Lung (tissue), 12 donors: ENCODE results near the gene VPS33A. TPM values are rescaled to one million over a fixed set of nuclear protein-coding genes. Genes with fewer than 3 reads are reported as not detected.

Experiments used
- ATAC-seq: fragments of 200-7000 bp; cut with Tn5 transposase; one replicate; pipeline ENCODE4 v1.9.1; 2020; ENCODE audit warnings: moderate number of reproducible peaks; ENCODE audit not compliant: insufficient read depth, low FRiP score
- DNase-seq, 3 donors: peaks; one replicate each; pipeline ENCODE4 v3.0.0-alpha.2; 2013 to 2017
- H3K27ac ChIP-seq, 2 donors: one replicate each; pipeline ENCODE4 v1.5.1; 2013; ENCODE audit warnings: mild to moderate bottlenecking in 2 of 2, moderate library complexity in 2 of 2, control low read depth in 1 of 2, inconsistent platforms in 1 of 2, low read depth in 1 of 2, low read length in 1 of 2
- H3K27me3 ChIP-seq, 3 donors: one replicate each; pipeline ENCODE4 v1.5.1; 2013; ENCODE audit warnings: low read length in 2 of 3; ENCODE audit not compliant: control insufficient read depth in 3 of 3, insufficient read depth in 3 of 3
- H3K36me3 ChIP-seq, 4 donors: one replicate each; pipeline ENCODE4 v1.5.1; 2013; ENCODE audit warnings: low read length in 4 of 4, mild to moderate bottlenecking in 1 of 4, moderate library complexity in 1 of 4; ENCODE audit not compliant: control insufficient read depth in 4 of 4, insufficient read depth in 4 of 4
- H3K4me1 ChIP-seq, 5 donors: one replicate each; pipeline ENCODE4 v1.5.1; 2013; ENCODE audit warnings: low read length in 5 of 5, mild to moderate bottlenecking in 2 of 5, moderate library complexity in 1 of 5; ENCODE audit not compliant: control insufficient read depth in 5 of 5, insufficient read depth in 5 of 5
- H3K4me3 ChIP-seq: one replicate; pipeline ENCODE4 v1.5.1; 2013; ENCODE audit warnings: mild to moderate bottlenecking, control low read depth, moderate library complexity
- H3K9ac ChIP-seq, 2 donors: one replicate each; pipeline ENCODE4 v1.5.1; 2013; ENCODE audit warnings: low read length in 2 of 2, control low read depth in 1 of 2; ENCODE audit not compliant: insufficient read depth in 1 of 2
- H3K9me3 ChIP-seq, 4 donors: one replicate each; pipeline ENCODE4 v1.5.1; 2013; ENCODE audit warnings: low read length in 3 of 4, mild to moderate bottlenecking in 1 of 4, moderate library complexity in 1 of 4; ENCODE audit not compliant: control insufficient read depth in 4 of 4, insufficient read depth in 3 of 4
- CTCF ChIP-seq: IDR thresholded peaks from 2 replicates; pipeline ENCODE4 v1.5.1; 2012; ENCODE audit warnings: mild to moderate bottlenecking; ENCODE audit errors: control extremely low read depth, extremely low read depth
- WGBS, 2 donors: extraction: QIAGEN DNeasy Blood & Tissue Kit; methylation state at CpG; one replicate each; pipeline ENCODE4 v1.1.7; 2013; 5-methylcytosine and 5-hydroxymethylcytosine counted together
- polyA plus RNA-seq, 2 donors: library from polyadenylated mRNA; stranded (reverse); fragments of 200-250 nt; gene quantifications; one replicate each; pipeline ENCODE4 v1.2.1, GENCODE V29; 2013
- total RNA-seq, 2 donors: library from RNA; depleted of rRNA in 1 of 2; stranded (reverse); fragments of >200 nt in 1 of 2; gene quantifications; one replicate each; pipeline ENCODE4 v1.2.1, GENCODE V29; 2014 to 2021
- donor health status: control.
- donor health status: control.
- donor health status: Bipolar disorder and iron deficiency.
- donor health status: healthy.
- donor health status: DM: yes; HTN: yes; CAD: no.

Gene VPS33A
- total and polyA plus RNA-seq, 4 donors, result 8.1 to 17.6 (median 15.4) TPM

- H3K9ac ChIP-seq, result no peak overlapping the region
- TF ChIP-seq CTCF, result no peak
- no peak for DNase-seq
- H3K27ac ChIP-seq, result no peak overlapping the region
- WGBS, 2 donors, result 92% methylated on average over 3 of the region's 3 CpGs
- H3K4me3 ChIP-seq, result no peak overlapping the region
- H3K9me3 ChIP-seq, result no peaks in the 10 kb centered on the region
- peaks cover 7 to 26% (median 9%) of the 10 kb centered on the region in 4 donors for H3K36me3 ChIP-seq
- no peaks in the 10 kb centered on the region for H3K4me1 ChIP-seq
- H3K27me3 ChIP-seq, result no peaks in the 10 kb centered on the region
- no peak for ATAC-seq
Observed at GRCh38 chr12:122310626-122311333, 44.5 kb upstream of the VPS33A start.

GRCh38 chr12:122309564-122310121 lies 43.3 kb upstream of the VPS33A start:
- Histone ChIP-seq H3K9me3 (no peaks in the 10 kb centered on the region), H3K27ac (no peak overlapping the region), H3K4me1 (no peaks in the 10 kb centered on the region), H3K36me3 (peaks cover 7 to 23% (median 11%) of the 10 kb centered on the region in 4 donors), H3K9ac (no peak overlapping the region), H3K27me3 (no peaks in the 10 kb centered on the region), H3K4me3 (no peak overlapping the region)
- ATAC-seq (no peak), DNase-seq (peak in 1 of 3 donors; percentile 5)
- no peak for TF ChIP-seq CTCF
- WGBS, 2 donors, result 80 to 88% methylated on average over 8 of the region's 8 CpGs

- H3K27me3 ChIP-seq, result no peaks in the 10 kb centered on the region
- H3K4me1 ChIP-seq, result no peaks in the 10 kb centered on the region
- no peak overlapping the region for H3K27ac ChIP-seq
- H3K9me3 ChIP-seq, result no peaks in the 10 kb centered on the region
- TF ChIP-seq CTCF, result no peak
- 93% methylated on average over 1 of the region's 1 CpG for WGBS, 2 donors
- ATAC-seq (no peak), DNase-seq (no peak)
- no peak overlapping the region for H3K9ac ChIP-seq
- H3K36me3 ChIP-seq, result peaks cover 6 to 25% (median 12%) of the 10 kb centered on the region in 4 donors
- H3K4me3 ChIP-seq, result no peak overlapping the region
Observed at GRCh38 chr12:122308811-122309210, 42.5 kb upstream of the VPS33A start.
